Measurements from ENCODE around the gene RAB11FIP3.

RAB11FIP3 gene

DNA sequence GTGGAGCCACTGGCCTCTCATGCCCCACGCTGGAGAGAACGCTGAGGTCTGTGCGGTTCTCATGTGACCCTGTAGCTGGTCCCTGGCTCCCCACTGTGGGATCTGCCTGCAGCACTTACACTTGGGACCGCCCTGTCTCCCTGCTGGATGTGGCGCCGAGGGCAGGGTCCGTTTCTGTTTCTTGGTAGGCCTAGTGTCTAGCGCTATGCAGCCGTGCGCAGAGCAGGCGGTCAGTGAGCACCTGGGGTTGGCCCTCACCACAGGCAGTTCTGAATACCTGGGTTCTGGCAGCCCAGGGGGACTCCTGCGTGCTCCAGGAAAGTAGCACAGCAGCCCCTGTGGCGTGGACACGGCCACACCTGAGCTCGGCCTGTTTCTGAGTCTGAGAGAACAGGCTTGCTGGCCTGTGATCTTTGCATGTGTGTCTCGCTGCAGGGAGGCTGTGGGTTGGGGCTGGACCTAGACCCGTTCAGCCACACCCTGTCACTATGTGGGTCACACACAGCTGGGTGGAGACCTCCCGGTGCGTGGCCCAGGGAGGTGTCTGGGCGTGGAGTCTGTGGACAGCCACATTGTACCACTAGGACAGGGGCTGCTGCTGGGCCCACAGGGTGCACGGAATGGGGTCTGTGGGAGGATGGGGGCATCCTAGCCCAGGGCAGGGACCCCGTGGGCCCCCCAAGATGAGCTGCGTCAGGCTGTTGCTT is 104.8 kb downstream of the RAB11FIP3 start:
- Histone ChIP-seq H3K4me1 (ENCODE audit: control insufficient read depth, low read length) (peaks cover 25% of the 10 kb centered on the region), H3K4me3 (ENCODE audit: low read length) (no peak overlapping the region), H3K27ac (ENCODE audit: low read depth, low read length) (no peak overlapping the region), H3F3A (ENCODE audit: control insufficient read depth, insufficient read depth) (peaks cover 3% of the 10 kb centered on the region), H3K9me2 (replicated peaks; ENCODE audit: control insufficient read depth, low read length) (no peaks in the 10 kb centered on the region), H3K36me3 (ENCODE audit: control insufficient read depth, low read length) (peaks cover 35% of the 10 kb centered on the region), H3K27me3 (ENCODE audit: control insufficient read depth, low read length) (no peaks in the 10 kb centered on the region), H3K4me2 (ENCODE audit: low read length) (peak overlapping the region; percentile 68; the same call in 1 of the 2 replicates), H3K79me2 (ENCODE audit: control insufficient read depth, low read length) (peaks cover 91% of the 10 kb centered on the region), H4K20me1 (ENCODE audit: control insufficient read depth, insufficient read depth, low read depth, low read length) (peaks cover 14% of the 10 kb centered on the region), H3K9me3 (ENCODE audit: control insufficient read depth, insufficient read depth, low read length) (no peaks in the 10 kb centered on the region)
- TF ChIP-seq EZH2phosphoT487 (IDR thresholded peaks at IDR 0.05; ENCODE audit: borderline replicate concordance, low read length): no peak
- TF ChIP-seq, protein P1, sequence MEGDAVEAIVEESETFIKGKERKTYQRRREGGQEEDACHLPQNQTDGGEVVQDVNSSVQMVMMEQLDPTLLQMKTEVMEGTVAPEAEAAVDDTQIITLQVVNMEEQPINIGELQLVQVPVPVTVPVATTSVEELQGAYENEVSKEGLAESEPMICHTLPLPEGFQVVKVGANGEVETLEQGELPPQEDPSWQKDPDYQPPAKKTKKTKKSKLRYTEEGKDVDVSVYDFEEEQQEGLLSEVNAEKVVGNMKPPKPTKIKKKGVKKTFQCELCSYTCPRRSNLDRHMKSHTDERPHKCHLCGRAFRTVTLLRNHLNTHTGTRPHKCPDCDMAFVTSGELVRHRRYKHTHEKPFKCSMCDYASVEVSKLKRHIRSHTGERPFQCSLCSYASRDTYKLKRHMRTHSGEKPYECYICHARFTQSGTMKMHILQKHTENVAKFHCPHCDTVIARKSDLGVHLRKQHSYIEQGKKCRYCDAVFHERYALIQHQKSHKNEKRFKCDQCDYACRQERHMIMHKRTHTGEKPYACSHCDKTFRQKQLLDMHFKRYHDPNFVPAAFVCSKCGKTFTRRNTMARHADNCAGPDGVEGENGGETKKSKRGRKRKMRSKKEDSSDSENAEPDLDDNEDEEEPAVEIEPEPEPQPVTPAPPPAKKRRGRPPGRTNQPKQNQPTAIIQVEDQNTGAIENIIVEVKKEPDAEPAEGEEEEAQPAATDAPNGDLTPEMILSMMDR (IDR thresholded peaks at IDR 0.05; ENCODE audit: low read depth, low read length, poor library complexity, severe bottlenecking): no peak

- no peaks in the 10 kb centered on the region for H3K9me3 ChIP-seq (ENCODE audit: control insufficient read depth, insufficient read depth, low read length)
- no peak overlapping the region for H3K4me3 ChIP-seq (ENCODE audit: low read length)
- H3K4me2 ChIP-seq (ENCODE audit: low read length): no peak overlapping the region
- peaks cover 36% of the 10 kb centered on the region for H3K36me3 ChIP-seq (ENCODE audit: control insufficient read depth, low read length)
- H3F3A ChIP-seq (ENCODE audit: control insufficient read depth, insufficient read depth): no peaks in the 10 kb centered on the region
- H3K9me2 ChIP-seq (replicated peaks; ENCODE audit: control insufficient read depth, low read length): no peaks in the 10 kb centered on the region
- H3K27ac ChIP-seq (ENCODE audit: low read depth, low read length): no peak overlapping the region
- peaks cover 14% of the 10 kb centered on the region for H4K20me1 ChIP-seq (ENCODE audit: control insufficient read depth, insufficient read depth, low read depth, low read length)
- H3K4me1 ChIP-seq (ENCODE audit: control insufficient read depth, low read length): peaks cover 14% of the 10 kb centered on the region
- TF ChIP-seq, protein P1 (IDR thresholded peaks at IDR 0.05; ENCODE audit: low read depth, low read length, poor library complexity, severe bottlenecking): no peak
- no peaks in the 10 kb centered on the region for H3K27me3 ChIP-seq (ENCODE audit: control insufficient read depth, low read length)
- H3K79me2 ChIP-seq (ENCODE audit: control insufficient read depth, low read length): peaks cover 91% of the 10 kb centered on the region
These were observed 106.2 kb downstream of the RAB11FIP3 start for GRCh38 chr16:531494-532125.

GRCh38 chr16:533391-534123 is 108.1 kb downstream of the RAB11FIP3 start:
- Histone ChIP-seq H4K20me1 (ENCODE audit: control insufficient read depth, insufficient read depth, low read depth, low read length) (peaks cover 14% of the 10 kb centered on the region), H3K9me2 (replicated peaks; ENCODE audit: control insufficient read depth, low read length) (no peaks in the 10 kb centered on the region), H3K36me3 (ENCODE audit: control insufficient read depth, low read length) (peaks cover 44% of the 10 kb centered on the region), H3K4me1 (ENCODE audit: control insufficient read depth, low read length) (peaks cover 14% of the 10 kb centered on the region), H3K4me3 (ENCODE audit: low read length) (no peak overlapping the region), H3K4me2 (ENCODE audit: low read length) (no peak overlapping the region), H3K27me3 (ENCODE audit: control insufficient read depth, low read length) (no peaks in the 10 kb centered on the region), H3F3A (ENCODE audit: control insufficient read depth, insufficient read depth) (no peaks in the 10 kb centered on the region), H3K9me3 (ENCODE audit: control insufficient read depth, insufficient read depth, low read length) (no peaks in the 10 kb centered on the region), H3K27ac (ENCODE audit: low read depth, low read length) (no peak overlapping the region), H3K79me2 (ENCODE audit: control insufficient read depth, low read length) (peaks cover 99% of the 10 kb centered on the region)
- TF ChIP-seq, protein P1 (IDR thresholded peaks at IDR 0.05; ENCODE audit: low read depth, low read length, poor library complexity, severe bottlenecking): no peak
- no peak for TF ChIP-seq EZH2phosphoT487 (IDR thresholded peaks at IDR 0.05; ENCODE audit: borderline replicate concordance, low read length)
